IPS DF 4.7 (cell line): ENCODE data around the gene CCDC3.
"Not testable (repeated sequence)": the region's sequence is repeated elsewhere in the genome, so short reads cannot be mapped to it uniquely, and the experiment has no call there.

Experiments
- DNase-seq: peaks from one replicate; pipeline ENCODE4 v3.0.0-alpha.2; 2013; ENCODE audit warnings: low spot score; ENCODE audit errors: extremely low read depth

CCDC3 gene

GRCh38 chr10:12892924-12893323 lies 108.6 kb downstream of the CCDC3 start:
- no peak for DNase-seq

GRCh38 chr10:12890958-12891357 lies 110.6 kb downstream of the CCDC3 start:
- DNase-seq = no peak

- DNase-seq = no peak
Measured at GRCh38 chr10:12888470-12888869, 113.0 kb downstream of the CCDC3 start.

GRCh38 chr10:12887780-12888179 lies 113.7 kb downstream of the CCDC3 start:
- DNase-seq = no peak

- no peak for DNase-seq
Measured at GRCh38 chr10:12884851-12885250, 116.7 kb downstream of the CCDC3 start.

GRCh38 chr10:12880423-12880822 lies 121.1 kb downstream of the CCDC3 start:
- DNase-seq = no peak

GRCh38 chr10:12877150-12877549 lies 124.4 kb downstream of the CCDC3 start:
- no peak for DNase-seq

GRCh38 chr10:12876266-12876665 lies 125.2 kb downstream of the CCDC3 start:
- no peak for DNase-seq

- no peak for DNase-seq
Measured at GRCh38 chr10:12875100-12875499, 126.4 kb downstream of the CCDC3 start.

- DNase-seq = no peak
Measured at GRCh38 chr10:12874501-12874900, 127.0 kb downstream of the CCDC3 start.

GRCh38 chr10:12873172-12873571 lies 128.3 kb downstream of the CCDC3 start:
- DNase-seq = no peak

GRCh38 chr10:12872577-12872976 lies 128.9 kb downstream of the CCDC3 start:
- no peak for DNase-seq

- no peak for DNase-seq
Measured at GRCh38 chr10:12869427-12869826, 132.1 kb downstream of the CCDC3 start.

GRCh38 chr10:12868229-12868628 lies 133.3 kb downstream of the CCDC3 start:
- DNase-seq = no peak

- DNase-seq = not testable (repeated sequence)
Measured at GRCh38 chr10:12865515-12865914, 136.0 kb downstream of the CCDC3 start.

GRCh38 chr10:12862459-12862858 lies 139.1 kb downstream of the CCDC3 start:
- no peak for DNase-seq

- DNase-seq = no peak
Measured at GRCh38 chr10:12854988-12855387, 146.5 kb downstream of the CCDC3 start.

- DNase-seq = no peak
Measured at GRCh38 chr10:12852687-12853086, 148.8 kb downstream of the CCDC3 start.

- no peak for DNase-seq
Measured at GRCh38 chr10:12849319-12850181, 152.0 kb downstream of the CCDC3 start.

GRCh38 chr10:12848439-12849173 lies 152.9 kb downstream of the CCDC3 start:
- no peak for DNase-seq

- DNase-seq = peak; percentile 25
Measured at GRCh38 chr10:12847361-12847975, 154.0 kb downstream of the CCDC3 start.

GRCh38 chr10:12846718-12847117 lies 154.8 kb downstream of the CCDC3 start:
- no peak for DNase-seq
